PFSK-1 (cell line): Measurements from ENCODE around the gene GPD1.

Experiments used
- FOXP2 ChIP-seq: optimal IDR thresholded peaks from 2 replicates; pipeline ENCODE3; 2011; ENCODE audit warnings: borderline replicate concordance, control low read depth, inconsistent platforms; ENCODE audit not compliant: insufficient read depth; ENCODE audit errors: extremely low read length, extremely low read depth
- POLR2AphosphoS5 ChIP-seq: IDR thresholded peaks from 2 replicates; pipeline ENCODE4 v1.6.1; 2012; ENCODE audit warnings: low read depth, mild to moderate bottlenecking, control low read depth, low read length, moderate library complexity
- REST ChIP-seq, 2 experiments: IDR thresholded peaks; 2 replicates each; pipeline versions ENCODE4 v1.6.1 to v1.8.0; 2011 to 2012; ENCODE audit warnings: low read depth in 2 of 2, low read length in 2 of 2, control low read depth in 1 of 2, inconsistent platforms in 1 of 2, mild to moderate bottlenecking in 1 of 2, moderate library complexity in 1 of 2; ENCODE audit not compliant: insufficient read depth in 1 of 2
- SIN3A ChIP-seq: IDR thresholded peaks from 2 replicates; pipeline ENCODE4 v1.6.1; 2012; ENCODE audit warnings: mild to moderate bottlenecking, low read length, moderate library complexity, borderline replicate concordance; ENCODE audit not compliant: insufficient read depth
- TAF1 ChIP-seq: IDR thresholded peaks from 2 replicates; pipeline ENCODE4 v1.6.1; 2012; ENCODE audit warnings: low read length, control low read depth, borderline replicate concordance; ENCODE audit not compliant: insufficient read depth

Gene GPD1

GRCh38 chr12:50149311-50149710 lies 45.5 kb downstream of the GPD1 start:
- TF ChIP-seq SIN3A: no peak
- TF ChIP-seq FOXP2: no peak
- no peak for TF ChIP-seq POLR2AphosphoS5
- no peak for TF ChIP-seq TAF1
- TF ChIP-seq REST (IDR thresholded peaks at IDR 0.05; ENCODE audit: insufficient read depth in 1 of 2, low read depth in 2 of 2, low read length in 2 of 2): no peak

GRCh38 chr12:50151047-50151687 lies 47.4 kb downstream of the GPD1 start:
- TF ChIP-seq TAF1: no peak
- no peak for TF ChIP-seq REST (IDR thresholded peaks at IDR 0.05; ENCODE audit: insufficient read depth in 1 of 2, low read depth in 2 of 2, low read length in 2 of 2)
- no peak for TF ChIP-seq SIN3A
- no peak for TF ChIP-seq FOXP2
- TF ChIP-seq POLR2AphosphoS5: no peak

- TF ChIP-seq SIN3A (no peak), REST (IDR thresholded peaks at IDR 0.05; ENCODE audit: insufficient read depth in 1 of 2, low read depth in 2 of 2, low read length in 2 of 2) (no peak), FOXP2 (no peak), POLR2AphosphoS5 (no peak), TAF1 (no peak)
Observed at GRCh38 chr12:50156641-50157040, 52.8 kb downstream of the GPD1 start.

- TF ChIP-seq REST (IDR thresholded peaks at IDR 0.05; ENCODE audit: insufficient read depth in 1 of 2, low read depth in 2 of 2, low read length in 2 of 2) (no peak), FOXP2 (no peak), SIN3A (no peak), POLR2AphosphoS5 (no peak), TAF1 (no peak)
Observed at GRCh38 chr12:50157259-50157658, 53.5 kb downstream of the GPD1 start.

GRCh38 chr12:50160643-50161042 lies 56.8 kb downstream of the GPD1 start:
- no peak for TF ChIP-seq SIN3A
- no peak for TF ChIP-seq FOXP2
